Transverse colon (tissue), 3 donors: ENCODE measurements around the gene RPTOR.

ENCODE experiments used
- CTCF ChIP-seq, 5 experiments: fragments of 200-600 bp in 3 of 5; fragments of 450-650 bp in 2 of 5; sonication (generic) in 3 of 5; IDR thresholded peaks; 1 replicate in 2 of 5; 2 replicates in 3 of 5; pipeline ENCODE4 v1.5.1; 2016 to 2017; ENCODE audit warnings: antibody characterized with exemption in 5 of 5, inconsistent platforms in 3 of 5, mild to moderate bottlenecking in 2 of 5, moderate library complexity in 1 of 5
- EP300 ChIP-seq: sonication (generic); formaldehyde crosslinking; IDR thresholded peaks from one replicate; pipeline ENCODE4 v1.6.1; 2017; ENCODE audit warnings: antibody characterized with exemption, low read depth
- POLR2A ChIP-seq: fragments of 450-650 bp; IDR thresholded peaks from one replicate; pipeline ENCODE4 v1.6.1; 2016; ENCODE audit warnings: antibody characterized with exemption, mild to moderate bottlenecking, moderate library complexity

GRCh38 chr17:80817861-80818260 is 273.2 kb downstream of the RPTOR start:
- TF ChIP-seq EP300 (no peak), CTCF (IDR thresholded peaks at IDR 0.05) (no peak), POLR2A (no peak)
